Measurements from ENCODE around the gene SST.

Gene SST

DNA sequence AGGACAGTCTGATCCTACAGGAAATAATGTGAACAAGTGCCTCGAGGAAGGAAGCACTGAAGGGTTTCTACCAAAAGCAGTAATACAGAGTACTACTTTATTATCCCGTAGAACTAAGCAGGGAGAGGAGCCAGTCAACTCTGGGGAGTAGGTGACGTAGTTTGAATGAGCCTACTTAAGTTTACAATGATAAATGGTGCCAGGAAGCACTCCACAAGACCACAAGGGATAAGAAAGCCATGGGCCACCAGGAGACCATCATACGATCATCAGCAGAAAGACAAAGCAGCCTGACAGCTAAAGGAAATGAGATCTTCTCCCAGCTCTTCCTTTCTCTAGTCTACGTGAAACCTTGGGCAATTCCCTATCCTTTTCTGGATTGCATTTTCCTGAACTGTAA lies 27.3 kb downstream of the SST start (continued):
- TF ChIP-seq, protein P1, sequence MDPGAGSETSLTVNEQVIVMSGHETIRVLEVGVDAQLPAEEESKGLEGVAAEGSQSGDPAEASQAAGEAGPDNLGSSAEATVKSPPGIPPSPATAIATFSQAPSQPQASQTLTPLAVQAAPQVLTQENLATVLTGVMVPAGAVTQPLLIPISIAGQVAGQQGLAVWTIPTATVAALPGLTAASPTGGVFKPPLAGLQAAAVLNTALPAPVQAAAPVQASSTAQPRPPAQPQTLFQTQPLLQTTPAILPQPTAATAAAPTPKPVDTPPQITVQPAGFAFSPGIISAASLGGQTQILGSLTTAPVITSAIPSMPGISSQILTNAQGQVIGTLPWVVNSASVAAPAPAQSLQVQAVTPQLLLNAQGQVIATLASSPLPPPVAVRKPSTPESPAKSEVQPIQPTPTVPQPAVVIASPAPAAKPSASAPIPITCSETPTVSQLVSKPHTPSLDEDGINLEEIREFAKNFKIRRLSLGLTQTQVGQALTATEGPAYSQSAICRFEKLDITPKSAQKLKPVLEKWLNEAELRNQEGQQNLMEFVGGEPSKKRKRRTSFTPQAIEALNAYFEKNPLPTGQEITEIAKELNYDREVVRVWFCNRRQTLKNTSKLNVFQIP (CRISPR knock-in tag; IDR thresholded peaks at IDR 0.05; ENCODE audit: borderline replicate concordance, low read depth) = no peak
- TF ChIP-seq, protein P2, sequence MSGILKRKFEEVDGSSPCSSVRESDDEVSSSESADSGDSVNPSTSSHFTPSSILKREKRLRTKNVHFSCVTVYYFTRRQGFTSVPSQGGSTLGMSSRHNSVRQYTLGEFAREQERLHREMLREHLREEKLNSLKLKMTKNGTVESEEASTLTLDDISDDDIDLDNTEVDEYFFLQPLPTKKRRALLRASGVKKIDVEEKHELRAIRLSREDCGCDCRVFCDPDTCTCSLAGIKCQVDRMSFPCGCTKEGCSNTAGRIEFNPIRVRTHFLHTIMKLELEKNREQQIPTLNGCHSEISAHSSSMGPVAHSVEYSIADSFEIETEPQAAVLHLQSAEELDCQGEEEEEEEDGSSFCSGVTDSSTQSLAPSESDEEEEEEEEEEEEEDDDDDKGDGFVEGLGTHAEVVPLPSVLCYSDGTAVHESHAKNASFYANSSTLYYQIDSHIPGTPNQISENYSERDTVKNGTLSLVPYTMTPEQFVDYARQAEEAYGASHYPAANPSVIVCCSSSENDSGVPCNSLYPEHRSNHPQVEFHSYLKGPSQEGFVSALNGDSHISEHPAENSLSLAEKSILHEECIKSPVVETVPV (CRISPR knock-in tag; IDR thresholded peaks at IDR 0.05) = no peak

DNA sequence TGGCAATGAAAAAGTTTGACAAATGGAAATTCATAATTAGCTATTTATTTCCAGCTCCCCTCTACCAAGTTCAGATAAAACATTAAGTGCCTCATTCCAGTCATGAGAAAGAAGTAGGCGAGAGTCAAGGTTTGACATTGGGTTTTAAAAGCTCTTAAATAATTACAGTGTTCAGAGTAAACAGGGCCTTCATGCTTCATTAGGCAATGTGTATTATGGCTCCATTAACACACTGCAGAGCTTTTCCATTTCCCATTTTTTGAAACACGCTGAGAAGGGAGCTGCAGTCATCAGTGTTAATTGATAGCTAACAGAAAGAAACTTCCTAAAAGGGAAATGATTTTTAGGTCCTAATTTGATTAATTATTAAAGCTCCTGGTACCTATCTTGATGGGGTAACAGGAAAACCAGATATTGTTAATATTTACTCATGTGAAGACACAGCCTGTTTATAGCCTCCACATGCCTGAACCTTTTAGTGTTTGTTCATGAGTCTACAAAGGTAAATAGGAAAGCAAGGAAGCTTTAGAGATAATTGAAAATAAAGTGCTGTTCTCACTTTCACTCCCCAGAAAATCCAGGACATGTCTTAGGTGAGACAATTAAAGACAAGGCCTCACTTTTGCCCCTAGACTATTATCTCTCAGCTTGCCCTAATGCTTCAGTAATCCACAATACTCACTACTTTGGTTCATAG lies 28.7 kb downstream of the SST start:
- no peak for ATAC-seq
- TF ChIP-seq TOX (CRISPR knock-in tag; IDR thresholded peaks at IDR 0.05; ENCODE audit: borderline replicate concordance) = no peak
- TF ChIP-seq ZNF565 (CRISPR knock-in tag; conservative IDR thresholded peaks at IDR 0.05; ENCODE audit: low read depth) = no peak
- no peak for TF ChIP-seq PPARA (CRISPR knock-in tag; IDR thresholded peaks at IDR 0.05; ENCODE audit: borderline replicate concordance)
- TF ChIP-seq BACH2 (CRISPR knock-in tag; IDR thresholded peaks at IDR 0.05; ENCODE audit: borderline replicate concordance) = no peak
- TF ChIP-seq ZNF8 (CRISPR knock-in tag; IDR thresholded peaks at IDR 0.05) = no peak
- TF ChIP-seq, protein P3, sequence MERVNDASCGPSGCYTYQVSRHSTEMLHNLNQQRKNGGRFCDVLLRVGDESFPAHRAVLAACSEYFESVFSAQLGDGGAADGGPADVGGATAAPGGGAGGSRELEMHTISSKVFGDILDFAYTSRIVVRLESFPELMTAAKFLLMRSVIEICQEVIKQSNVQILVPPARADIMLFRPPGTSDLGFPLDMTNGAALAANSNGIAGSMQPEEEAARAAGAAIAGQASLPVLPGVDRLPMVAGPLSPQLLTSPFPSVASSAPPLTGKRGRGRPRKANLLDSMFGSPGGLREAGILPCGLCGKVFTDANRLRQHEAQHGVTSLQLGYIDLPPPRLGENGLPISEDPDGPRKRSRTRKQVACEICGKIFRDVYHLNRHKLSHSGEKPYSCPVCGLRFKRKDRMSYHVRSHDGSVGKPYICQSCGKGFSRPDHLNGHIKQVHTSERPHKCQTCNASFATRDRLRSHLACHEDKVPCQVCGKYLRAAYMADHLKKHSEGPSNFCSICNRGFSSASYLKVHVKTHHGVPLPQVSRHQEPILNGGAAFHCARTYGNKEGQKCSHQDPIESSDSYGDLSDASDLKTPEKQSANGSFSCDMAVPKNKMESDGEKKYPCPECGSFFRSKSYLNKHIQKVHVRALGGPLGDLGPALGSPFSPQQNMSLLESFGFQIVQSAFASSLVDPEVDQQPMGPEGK (CRISPR knock-in tag; IDR thresholded peaks at IDR 0.05; ENCODE audit: borderline replicate concordance) = no peak
- TF ChIP-seq GLIS3 (CRISPR knock-in tag; IDR thresholded peaks at IDR 0.05) = no peak
- TF ChIP-seq, protein P2 (CRISPR knock-in tag; IDR thresholded peaks at IDR 0.05) = no peak
- TF ChIP-seq RARB (CRISPR knock-in tag; IDR thresholded peaks at IDR 0.05) = no peak
- TF ChIP-seq ISL1 (CRISPR knock-in tag; IDR thresholded peaks at IDR 0.05) = no peak
- TF ChIP-seq, protein P4, sequence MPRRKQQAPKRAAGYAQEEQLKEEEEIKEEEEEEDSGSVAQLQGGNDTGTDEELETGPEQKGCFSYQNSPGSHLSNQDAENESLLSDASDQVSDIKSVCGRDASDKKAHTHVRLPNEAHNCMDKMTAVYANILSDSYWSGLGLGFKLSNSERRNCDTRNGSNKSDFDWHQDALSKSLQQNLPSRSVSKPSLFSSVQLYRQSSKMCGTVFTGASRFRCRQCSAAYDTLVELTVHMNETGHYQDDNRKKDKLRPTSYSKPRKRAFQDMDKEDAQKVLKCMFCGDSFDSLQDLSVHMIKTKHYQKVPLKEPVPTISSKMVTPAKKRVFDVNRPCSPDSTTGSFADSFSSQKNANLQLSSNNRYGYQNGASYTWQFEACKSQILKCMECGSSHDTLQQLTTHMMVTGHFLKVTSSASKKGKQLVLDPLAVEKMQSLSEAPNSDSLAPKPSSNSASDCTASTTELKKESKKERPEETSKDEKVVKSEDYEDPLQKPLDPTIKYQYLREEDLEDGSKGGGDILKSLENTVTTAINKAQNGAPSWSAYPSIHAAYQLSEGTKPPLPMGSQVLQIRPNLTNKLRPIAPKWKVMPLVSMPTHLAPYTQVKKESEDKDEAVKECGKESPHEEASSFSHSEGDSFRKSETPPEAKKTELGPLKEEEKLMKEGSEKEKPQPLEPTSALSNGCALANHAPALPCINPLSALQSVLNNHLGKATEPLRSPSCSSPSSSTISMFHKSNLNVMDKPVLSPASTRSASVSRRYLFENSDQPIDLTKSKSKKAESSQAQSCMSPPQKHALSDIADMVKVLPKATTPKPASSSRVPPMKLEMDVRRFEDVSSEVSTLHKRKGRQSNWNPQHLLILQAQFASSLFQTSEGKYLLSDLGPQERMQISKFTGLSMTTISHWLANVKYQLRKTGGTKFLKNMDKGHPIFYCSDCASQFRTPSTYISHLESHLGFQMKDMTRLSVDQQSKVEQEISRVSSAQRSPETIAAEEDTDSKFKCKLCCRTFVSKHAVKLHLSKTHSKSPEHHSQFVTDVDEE (CRISPR knock-in tag; IDR thresholded peaks at IDR 0.05) = no peak

DNA sequence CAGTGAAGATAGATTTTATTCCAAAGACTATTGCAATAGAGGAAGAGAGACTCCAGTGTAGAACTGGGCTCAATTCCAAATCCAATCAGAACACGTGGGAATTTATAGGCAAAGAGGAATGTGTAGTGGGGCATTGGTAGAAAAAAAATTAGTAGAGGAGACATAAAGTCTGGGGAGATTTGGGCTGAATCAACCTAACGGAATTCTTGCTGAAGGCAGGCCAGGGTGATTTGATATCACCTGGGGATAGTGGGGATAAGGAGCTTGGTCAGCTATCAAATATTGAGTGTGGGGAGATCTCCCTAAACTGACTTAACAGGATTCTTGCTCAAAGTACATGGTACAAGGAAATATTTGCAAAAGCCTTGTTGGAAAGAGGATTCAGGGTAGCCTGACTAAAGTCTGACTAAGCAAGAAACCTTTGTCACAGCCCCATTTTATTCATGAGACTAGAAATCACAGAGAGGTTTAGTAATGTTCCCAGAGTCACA lies 29.6 kb downstream of the SST start:
- no peak for ATAC-seq
- no peak for TF ChIP-seq ISL1 (CRISPR knock-in tag; IDR thresholded peaks at IDR 0.05)
- no peak for TF ChIP-seq ZNF565 (CRISPR knock-in tag; conservative IDR thresholded peaks at IDR 0.05; ENCODE audit: low read depth)
- TF ChIP-seq SNAI2 (CRISPR knock-in tag; IDR thresholded peaks at IDR 0.05) = no peak
- TF ChIP-seq CSDC2 (CRISPR knock-in tag; IDR thresholded peaks at IDR 0.05) = no peak
- TF ChIP-seq ZC3H10 (CRISPR knock-in tag; IDR thresholded peaks at IDR 0.05) = no peak
- no peak for TF ChIP-seq ZFP3 (CRISPR knock-in tag; IDR thresholded peaks at IDR 0.05)
- no peak for TF ChIP-seq ARNTL (CRISPR knock-in tag; IDR thresholded peaks at IDR 0.05; ENCODE audit: borderline replicate concordance, low read depth)
- TF ChIP-seq, protein P4 (CRISPR knock-in tag; IDR thresholded peaks at IDR 0.05) = no peak
